GM12873 (cell line): ENCODE data around the gene TBX4.

Source experiments
- TF ChIP-seq, protein P1 (sequence below): IDR thresholded peaks from 2 replicates; pipeline ENCODE4 v1.5.1; 2012; ENCODE audit warnings: low read depth, mild to moderate bottlenecking, moderate library complexity, low read length, control low read depth; ENCODE audit not compliant: insufficient read depth; ENCODE audit errors: missing control alignments

TBX4 gene

DNA sequence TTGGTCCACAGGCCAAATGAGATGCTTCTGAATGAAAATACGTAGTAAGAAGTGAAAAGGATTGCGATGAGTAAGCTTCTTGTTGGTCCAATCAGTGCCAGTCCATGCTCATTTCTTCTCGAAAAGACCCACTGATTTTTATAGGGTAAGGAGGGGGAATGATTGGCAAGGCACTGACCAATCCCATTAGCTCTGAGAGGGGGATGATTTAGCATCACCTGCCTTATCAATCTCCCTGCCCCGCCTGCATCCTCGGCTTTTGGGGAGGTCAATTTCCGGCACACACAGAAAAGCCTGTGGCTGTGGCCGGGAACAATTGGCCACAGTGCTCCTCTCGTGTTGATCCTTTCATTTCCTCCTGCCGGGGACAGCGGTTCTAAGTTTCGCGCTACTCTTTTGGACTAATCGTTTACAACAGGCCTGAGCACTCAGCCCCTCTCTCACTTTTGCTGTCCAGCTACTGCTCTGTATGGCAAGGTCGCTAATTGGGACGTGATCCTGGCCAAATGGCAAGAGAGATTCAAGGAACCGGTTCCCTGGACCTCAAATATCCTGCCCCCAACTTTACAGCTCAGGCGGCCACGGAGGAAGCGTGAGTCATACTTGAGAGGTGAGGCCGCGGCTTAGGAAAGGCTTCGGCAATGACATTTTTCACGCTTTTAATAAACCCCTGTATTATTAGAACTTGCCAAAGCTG lies 43.1 kb downstream of the TBX4 start:
- TF ChIP-seq, protein P1, sequence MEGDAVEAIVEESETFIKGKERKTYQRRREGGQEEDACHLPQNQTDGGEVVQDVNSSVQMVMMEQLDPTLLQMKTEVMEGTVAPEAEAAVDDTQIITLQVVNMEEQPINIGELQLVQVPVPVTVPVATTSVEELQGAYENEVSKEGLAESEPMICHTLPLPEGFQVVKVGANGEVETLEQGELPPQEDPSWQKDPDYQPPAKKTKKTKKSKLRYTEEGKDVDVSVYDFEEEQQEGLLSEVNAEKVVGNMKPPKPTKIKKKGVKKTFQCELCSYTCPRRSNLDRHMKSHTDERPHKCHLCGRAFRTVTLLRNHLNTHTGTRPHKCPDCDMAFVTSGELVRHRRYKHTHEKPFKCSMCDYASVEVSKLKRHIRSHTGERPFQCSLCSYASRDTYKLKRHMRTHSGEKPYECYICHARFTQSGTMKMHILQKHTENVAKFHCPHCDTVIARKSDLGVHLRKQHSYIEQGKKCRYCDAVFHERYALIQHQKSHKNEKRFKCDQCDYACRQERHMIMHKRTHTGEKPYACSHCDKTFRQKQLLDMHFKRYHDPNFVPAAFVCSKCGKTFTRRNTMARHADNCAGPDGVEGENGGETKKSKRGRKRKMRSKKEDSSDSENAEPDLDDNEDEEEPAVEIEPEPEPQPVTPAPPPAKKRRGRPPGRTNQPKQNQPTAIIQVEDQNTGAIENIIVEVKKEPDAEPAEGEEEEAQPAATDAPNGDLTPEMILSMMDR, result no peak

GRCh38 chr17:61496174-61496956 lies 44.1 kb downstream of the TBX4 start:
- TF ChIP-seq, protein P1, result no peak

DNA sequence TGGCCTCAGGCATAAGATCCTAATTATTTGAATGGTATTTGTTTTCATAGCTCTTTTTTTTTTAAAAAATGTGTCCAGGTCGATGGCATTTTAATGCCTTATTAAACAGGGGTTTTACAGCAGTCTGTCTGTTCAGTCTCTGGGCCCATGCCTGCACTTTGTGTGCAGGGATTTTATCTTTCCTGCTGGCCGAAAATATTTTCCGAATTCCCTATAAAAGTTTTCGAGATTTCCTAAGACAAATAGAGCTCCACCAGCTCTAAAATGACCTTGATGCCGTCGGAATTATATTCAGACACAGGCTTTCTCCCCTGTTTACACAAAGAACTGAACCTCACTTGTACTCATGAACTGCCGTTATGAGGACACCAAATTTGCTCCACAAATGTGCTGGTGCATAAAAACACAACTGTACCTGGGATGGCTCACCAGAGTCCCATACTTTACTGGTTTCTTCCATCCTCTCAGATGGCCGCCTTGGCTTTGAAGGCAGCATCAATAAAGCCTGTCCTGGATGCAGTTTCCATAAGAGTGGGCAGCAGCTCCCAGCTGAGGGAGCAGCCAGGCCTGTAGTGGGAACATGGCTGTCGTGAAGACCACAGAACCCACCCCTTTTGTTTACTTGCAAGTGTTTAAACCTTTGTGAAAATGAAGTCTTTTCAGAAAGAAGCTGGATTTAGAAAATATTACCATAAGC lies 44.9 kb downstream of the TBX4 start:
- TF ChIP-seq, protein P1, result no peak

DNA sequence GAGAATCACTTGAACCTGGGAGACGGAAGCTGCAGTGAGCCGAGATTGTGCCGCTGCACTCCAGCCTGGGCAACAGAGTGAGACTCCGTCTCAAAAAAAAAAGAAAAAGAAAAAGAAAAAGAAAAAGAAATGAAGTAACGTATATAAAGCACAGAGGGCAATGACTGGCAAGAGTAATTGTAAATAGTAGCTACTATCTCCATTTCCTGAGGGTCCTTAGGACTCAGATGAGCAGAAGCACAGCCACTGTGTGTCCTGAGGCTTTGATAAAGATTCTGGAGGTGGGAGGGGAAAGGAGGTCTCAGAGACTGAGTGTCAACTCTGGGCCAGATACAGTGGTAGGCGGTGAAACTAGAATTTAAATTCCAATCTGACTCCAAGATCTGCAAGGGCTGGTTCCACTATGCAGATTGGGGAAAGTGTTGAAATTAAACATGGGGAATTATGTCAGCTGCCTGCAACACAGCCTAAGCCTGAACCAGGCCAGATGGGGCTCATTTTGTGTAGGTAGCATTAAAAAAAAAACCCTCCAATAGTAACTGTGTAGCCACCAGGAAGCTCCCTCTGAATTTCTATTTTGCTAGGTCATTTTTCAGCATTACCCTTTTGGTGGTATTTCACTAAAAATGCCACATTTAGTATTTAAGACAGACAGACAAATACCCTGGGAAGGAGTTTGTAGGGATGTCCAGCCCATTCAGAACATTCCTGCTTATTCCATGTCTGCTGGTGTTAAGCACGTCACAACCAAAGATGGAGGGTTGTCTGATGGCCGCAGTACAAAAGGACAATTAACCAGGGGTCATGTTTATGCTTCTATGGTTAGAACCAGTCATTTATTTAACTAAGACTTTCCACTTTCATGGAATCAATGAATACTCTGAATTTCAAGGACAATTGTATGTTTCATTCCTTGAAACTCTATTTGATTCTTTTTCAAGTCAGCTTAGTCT lies 46.1 kb downstream of the TBX4 start:
- TF ChIP-seq, protein P1, result no peak

GRCh38 chr17:61499632-61500031 lies 47.4 kb downstream of the TBX4 start:
- TF ChIP-seq, protein P1, result no peak

- TF ChIP-seq, protein P1, result no peak
Observed at GRCh38 chr17:61500287-61500686, 48.1 kb downstream of the TBX4 start.

- TF ChIP-seq, protein P1, result no peak
Observed at GRCh38 chr17:61502292-61502691, 50.1 kb downstream of the TBX4 start.
